HG02571 (cell line): ENCODE results near the gene NAGS.
"Not testable (repeated sequence)": the region's sequence is repeated elsewhere in the genome, so short reads cannot be mapped to it uniquely, and the experiment has no call there.

Source experiments
- ATAC-seq: cut with Tn5 transposase; IDR thresholded peaks from one replicate; pipeline ENCODE4 v1.9.1; 2021; ENCODE audit warnings: mild to moderate bottlenecking, moderate library complexity; ENCODE audit not compliant: unreplicated experiment

Gene NAGS

GRCh38 chr17:44037471-44037870 lies 33.0 kb downstream of the NAGS start:
- ATAC-seq = no peak

- ATAC-seq = no peak
Observed at GRCh38 chr17:44038604-44039011, 34.2 kb downstream of the NAGS start.

- no peak for ATAC-seq
Observed at GRCh38 chr17:44039829-44040635, 35.6 kb downstream of the NAGS start.

- ATAC-seq = no peak
Observed at GRCh38 chr17:44043272-44043696, 38.9 kb downstream of the NAGS start.

GRCh38 chr17:44044071-44044470 lies 39.6 kb downstream of the NAGS start:
- ATAC-seq = no peak

GRCh38 chr17:44045486-44045885 lies 41.1 kb downstream of the NAGS start:
- ATAC-seq = no peak

- ATAC-seq = not testable (repeated sequence)
Observed at GRCh38 chr17:44046893-44047292, 42.5 kb downstream of the NAGS start.

- no peak for ATAC-seq
Observed at GRCh38 chr17:44049294-44050060, 45.1 kb downstream of the NAGS start.

GRCh38 chr17:44053125-44053872 lies 48.9 kb downstream of the NAGS start:
- ATAC-seq = no peak
